ENCODE data around the gene PLPP7.

PLPP7 gene

DNA sequence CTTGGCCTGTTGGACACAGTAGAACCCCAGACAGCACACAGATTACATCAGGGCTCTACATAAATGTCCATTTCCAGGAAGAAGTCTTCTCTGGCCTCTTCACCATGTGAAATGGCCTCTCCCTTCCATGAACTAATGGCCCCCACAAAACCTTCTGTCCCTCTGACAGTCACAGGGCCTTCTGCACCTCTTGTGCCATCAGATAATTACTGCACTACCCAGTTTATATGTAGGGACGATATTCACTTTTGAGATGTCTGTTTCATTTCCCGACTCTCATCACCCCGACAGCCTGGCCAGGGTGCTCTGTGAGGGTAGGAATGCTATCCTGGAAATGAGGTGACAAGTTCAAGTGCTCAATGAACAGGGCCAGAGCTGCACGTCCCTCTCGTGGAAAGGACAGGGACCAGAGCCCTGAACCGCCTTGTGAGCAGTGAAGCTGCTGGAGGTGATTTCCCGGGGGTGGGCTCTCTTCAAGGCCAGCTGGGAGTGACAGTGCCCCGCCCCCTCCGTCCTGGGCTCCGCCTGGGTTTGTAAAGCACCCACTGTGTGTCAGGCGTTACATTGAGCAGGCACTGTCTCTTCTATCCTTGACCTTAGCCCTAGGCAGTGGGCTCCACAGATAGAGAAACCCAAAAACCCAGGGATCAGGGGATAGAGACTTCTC lies 10.2 kb upstream of the PLPP7 start:
- no peak for DNase-seq (ENCODE audit: low read depth)
- TF ChIP-seq, protein P1, sequence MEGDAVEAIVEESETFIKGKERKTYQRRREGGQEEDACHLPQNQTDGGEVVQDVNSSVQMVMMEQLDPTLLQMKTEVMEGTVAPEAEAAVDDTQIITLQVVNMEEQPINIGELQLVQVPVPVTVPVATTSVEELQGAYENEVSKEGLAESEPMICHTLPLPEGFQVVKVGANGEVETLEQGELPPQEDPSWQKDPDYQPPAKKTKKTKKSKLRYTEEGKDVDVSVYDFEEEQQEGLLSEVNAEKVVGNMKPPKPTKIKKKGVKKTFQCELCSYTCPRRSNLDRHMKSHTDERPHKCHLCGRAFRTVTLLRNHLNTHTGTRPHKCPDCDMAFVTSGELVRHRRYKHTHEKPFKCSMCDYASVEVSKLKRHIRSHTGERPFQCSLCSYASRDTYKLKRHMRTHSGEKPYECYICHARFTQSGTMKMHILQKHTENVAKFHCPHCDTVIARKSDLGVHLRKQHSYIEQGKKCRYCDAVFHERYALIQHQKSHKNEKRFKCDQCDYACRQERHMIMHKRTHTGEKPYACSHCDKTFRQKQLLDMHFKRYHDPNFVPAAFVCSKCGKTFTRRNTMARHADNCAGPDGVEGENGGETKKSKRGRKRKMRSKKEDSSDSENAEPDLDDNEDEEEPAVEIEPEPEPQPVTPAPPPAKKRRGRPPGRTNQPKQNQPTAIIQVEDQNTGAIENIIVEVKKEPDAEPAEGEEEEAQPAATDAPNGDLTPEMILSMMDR (IDR thresholded peaks at IDR 0.05; ENCODE audit: low read length, missing control alignments), result no peak
- H3K4me3 ChIP-seq (replicated peaks; ENCODE audit: low read depth, low read length), result no peak overlapping the region

DNA sequence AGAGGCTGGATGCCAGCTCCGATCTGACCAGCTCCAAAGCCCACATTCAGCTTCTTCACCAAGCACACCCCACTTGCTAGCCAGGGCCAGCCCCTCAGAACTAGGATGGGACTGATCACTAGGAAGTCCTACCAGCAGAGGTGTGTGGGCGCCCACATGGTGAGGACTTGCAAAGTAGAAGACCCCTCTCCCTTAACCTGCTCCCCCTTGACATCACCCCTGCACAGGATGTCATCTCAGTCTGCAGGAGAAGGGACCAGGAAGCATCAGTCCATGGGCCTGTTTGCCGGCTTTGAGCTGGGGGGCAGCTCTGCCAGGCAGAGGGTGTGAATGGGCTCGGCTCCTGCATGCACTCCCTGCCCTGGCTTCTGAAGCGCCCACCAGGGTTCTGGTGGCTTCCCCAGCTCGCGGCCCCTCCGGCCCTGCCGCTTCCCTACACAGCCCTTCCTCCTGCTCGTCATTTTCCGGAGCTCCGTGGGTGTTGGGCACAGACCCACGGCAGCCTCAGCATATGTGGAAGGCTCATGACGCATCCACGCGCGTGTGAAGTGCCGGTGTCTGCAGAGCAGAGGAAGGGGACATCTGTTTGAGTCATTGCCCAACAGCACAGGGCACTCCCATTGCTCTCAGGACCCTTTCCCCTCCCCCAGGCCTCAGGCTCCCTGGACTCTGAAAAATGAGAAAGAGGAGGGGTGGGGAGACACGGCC lies 9.5 kb upstream of the PLPP7 start:
- no peak for DNase-seq (ENCODE audit: low read depth)
- TF ChIP-seq, protein P1 (IDR thresholded peaks at IDR 0.05; ENCODE audit: low read length, missing control alignments), result no peak
- H3K4me3 ChIP-seq (replicated peaks; ENCODE audit: low read depth, low read length), result no peak overlapping the region

GRCh38 chr9:131280660-131281059 lies 8.9 kb upstream of the PLPP7 start:
- TF ChIP-seq, protein P1 (IDR thresholded peaks at IDR 0.05; ENCODE audit: low read length, missing control alignments), result no peak
- no peak for DNase-seq (ENCODE audit: low read depth)
- no peak overlapping the region for H3K4me3 ChIP-seq (replicated peaks; ENCODE audit: low read depth, low read length)

DNA sequence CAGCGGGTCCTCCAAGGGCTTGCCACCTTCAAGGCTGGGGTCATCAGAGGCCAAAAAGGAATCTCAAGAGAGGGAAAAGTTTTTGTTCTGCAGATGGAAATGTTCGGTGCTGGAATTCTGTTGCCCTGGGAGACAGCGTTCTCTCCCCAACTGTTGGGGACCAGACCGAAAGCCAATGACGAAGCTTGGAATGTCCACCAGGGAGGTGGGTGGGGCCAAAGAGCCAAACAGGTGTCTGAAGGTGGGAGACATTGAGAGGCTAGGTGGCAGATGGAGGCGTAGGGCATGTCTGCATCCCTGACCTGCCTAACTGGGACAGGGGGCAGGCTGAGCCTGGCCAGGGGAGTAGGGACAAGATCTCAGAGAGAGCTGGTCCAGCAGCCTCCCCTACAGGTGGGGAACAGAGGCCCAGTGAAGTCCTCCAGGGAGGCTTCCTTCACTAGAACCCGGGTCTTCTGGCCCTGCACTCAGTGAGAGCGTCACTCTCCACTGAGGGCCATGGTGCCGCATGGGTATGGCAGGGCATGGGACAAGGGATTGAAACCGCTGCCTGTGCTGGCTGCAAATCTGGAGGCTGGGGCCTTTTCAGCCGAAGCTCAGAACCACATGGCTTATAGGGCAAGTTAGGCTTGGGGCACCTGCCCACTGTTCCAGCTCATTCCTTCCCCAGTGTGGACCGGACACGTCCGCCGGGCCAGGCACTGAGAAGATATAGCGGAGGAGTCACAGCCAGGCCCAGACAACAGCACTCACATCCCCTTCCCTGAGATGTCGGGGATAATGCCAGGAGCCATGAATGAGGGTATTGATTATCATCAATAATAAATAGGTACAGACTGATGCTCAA lies 8.2 kb upstream of the PLPP7 start:
- no peak for DNase-seq (ENCODE audit: low read depth)
- H3K4me3 ChIP-seq (replicated peaks; ENCODE audit: low read depth, low read length), result no peak overlapping the region
- TF ChIP-seq, protein P1 (IDR thresholded peaks at IDR 0.05; ENCODE audit: low read length, missing control alignments), result no peak

- TF ChIP-seq, protein P1 (IDR thresholded peaks at IDR 0.05; ENCODE audit: low read length, missing control alignments), result no peak
- DNase-seq (ENCODE audit: low read depth), result no peak
- H3K4me3 ChIP-seq (replicated peaks; ENCODE audit: low read depth, low read length), result no peak overlapping the region
These were observed 7.3 kb upstream of the PLPP7 start for GRCh38 chr9:131282175-131282574.

GRCh38 chr9:131282688-131283422 lies 6.7 kb upstream of the PLPP7 start:
- H3K4me3 ChIP-seq (replicated peaks; ENCODE audit: low read depth, low read length), result no peak overlapping the region
- peak; percentile 12 for DNase-seq (ENCODE audit: low read depth)
- TF ChIP-seq, protein P1 (IDR thresholded peaks at IDR 0.05; ENCODE audit: low read length, missing control alignments), result no peak
